22Rv1 (cell line): ENCODE data around the gene DENND5B.

Source experiments
- H3K27ac ChIP-seq: fragments of 450-650 bp; 2 replicates; pipeline ENCODE4 v1.5.1; 2017
- ZFX ChIP-seq: fragments of 450-650 bp; IDR thresholded peaks from 2 replicates; pipeline ENCODE4 v1.6.1; 2017; ENCODE audit warnings: antibody characterized with exemption, borderline replicate concordance
- TF ChIP-seq, protein P1 (sequence below): fragments of 450-650 bp; IDR thresholded peaks from 2 replicates; pipeline ENCODE4 v1.5.1; 2017; ENCODE audit warnings: mild to moderate bottlenecking

The DENND5B gene

DNA sequence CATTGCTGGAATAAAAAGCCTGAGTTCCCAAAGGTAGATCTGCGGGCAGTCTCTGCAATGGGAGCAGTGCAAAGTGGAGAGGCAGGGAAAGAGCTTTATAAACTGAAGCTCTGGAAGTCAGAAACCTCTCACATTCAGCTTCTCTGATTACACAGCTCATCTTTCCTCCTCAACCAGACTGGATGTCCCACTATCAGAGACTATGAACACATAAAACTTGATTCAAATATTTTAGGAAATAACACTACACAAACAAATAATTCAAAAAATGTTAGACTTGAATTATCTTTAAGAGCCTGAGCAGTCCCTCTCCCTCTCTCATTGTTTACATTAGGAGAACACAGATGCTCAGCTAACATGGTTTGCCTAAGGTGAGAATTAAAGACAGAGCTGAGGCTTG lies 72.9 kb downstream of the DENND5B start:
- TF ChIP-seq, protein P1, sequence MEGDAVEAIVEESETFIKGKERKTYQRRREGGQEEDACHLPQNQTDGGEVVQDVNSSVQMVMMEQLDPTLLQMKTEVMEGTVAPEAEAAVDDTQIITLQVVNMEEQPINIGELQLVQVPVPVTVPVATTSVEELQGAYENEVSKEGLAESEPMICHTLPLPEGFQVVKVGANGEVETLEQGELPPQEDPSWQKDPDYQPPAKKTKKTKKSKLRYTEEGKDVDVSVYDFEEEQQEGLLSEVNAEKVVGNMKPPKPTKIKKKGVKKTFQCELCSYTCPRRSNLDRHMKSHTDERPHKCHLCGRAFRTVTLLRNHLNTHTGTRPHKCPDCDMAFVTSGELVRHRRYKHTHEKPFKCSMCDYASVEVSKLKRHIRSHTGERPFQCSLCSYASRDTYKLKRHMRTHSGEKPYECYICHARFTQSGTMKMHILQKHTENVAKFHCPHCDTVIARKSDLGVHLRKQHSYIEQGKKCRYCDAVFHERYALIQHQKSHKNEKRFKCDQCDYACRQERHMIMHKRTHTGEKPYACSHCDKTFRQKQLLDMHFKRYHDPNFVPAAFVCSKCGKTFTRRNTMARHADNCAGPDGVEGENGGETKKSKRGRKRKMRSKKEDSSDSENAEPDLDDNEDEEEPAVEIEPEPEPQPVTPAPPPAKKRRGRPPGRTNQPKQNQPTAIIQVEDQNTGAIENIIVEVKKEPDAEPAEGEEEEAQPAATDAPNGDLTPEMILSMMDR, result no peak
- TF ChIP-seq ZFX, result no peak
- peak overlapping the region; percentile 29 for H3K27ac ChIP-seq

DNA sequence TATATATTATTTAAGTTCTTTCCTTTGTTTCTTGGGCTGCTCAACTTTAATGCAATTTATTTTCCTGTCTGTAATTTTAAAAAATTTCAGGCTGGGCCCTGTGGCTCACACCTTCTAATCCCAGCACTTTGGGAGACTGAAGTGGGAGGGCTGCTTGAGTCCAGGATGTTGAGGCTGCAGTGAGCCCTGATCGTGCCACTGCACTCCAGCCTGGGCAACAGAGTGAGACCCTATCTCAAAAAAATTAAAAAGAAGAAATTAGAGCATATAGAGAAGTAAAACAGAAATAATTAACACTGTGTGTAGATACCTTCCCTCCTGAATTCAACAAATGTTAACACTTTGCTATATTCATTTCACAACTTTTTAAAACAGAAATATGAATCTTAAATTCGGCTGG lies 74.2 kb downstream of the DENND5B start:
- TF ChIP-seq ZFX, result no peak
- TF ChIP-seq, protein P1, result no peak
- no peak overlapping the region for H3K27ac ChIP-seq

DNA sequence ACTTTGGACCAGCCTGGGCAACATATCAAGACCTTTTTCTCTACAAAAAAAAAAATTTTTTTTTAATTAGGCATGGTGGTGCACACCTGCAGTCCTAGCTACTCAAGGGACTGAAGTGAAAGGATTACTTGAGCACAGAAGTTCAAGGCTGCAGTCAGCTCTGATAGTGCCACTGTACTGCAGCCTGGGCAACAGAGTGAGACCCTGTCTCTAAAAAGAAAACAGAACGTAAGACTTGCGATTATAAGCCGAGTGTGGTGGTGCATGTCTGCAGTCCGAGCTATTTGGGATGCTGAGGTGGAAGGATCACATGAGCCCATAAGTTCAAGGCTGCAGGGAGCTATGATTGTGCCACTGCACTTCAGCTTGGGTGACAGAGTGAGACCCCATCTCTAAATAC lies 76.0 kb downstream of the DENND5B start:
- no peak overlapping the region for H3K27ac ChIP-seq
- no peak for TF ChIP-seq ZFX
- TF ChIP-seq, protein P1, result no peak

DNA sequence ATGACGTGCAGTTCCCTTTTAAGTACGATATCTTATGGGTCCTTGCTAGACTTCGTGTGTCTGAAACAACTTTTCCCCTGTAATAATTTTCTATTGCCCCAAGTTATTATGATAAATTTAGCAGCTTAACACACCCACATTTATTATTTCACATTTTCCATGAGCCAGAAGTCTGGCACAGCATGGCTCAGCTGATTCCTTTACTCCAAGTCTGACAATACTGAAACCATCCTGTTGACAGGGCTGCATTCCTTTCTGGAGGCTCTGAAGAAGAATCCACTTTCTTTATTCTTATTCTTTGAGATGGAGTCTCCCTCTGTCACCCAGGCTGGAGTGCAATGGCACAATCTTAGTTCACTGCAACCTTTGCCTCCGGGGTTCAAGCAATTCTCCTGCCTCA lies 80.9 kb downstream of the DENND5B start:
- H3K27ac ChIP-seq, result no peak overlapping the region
- TF ChIP-seq, protein P1, result no peak
- no peak for TF ChIP-seq ZFX

DNA sequence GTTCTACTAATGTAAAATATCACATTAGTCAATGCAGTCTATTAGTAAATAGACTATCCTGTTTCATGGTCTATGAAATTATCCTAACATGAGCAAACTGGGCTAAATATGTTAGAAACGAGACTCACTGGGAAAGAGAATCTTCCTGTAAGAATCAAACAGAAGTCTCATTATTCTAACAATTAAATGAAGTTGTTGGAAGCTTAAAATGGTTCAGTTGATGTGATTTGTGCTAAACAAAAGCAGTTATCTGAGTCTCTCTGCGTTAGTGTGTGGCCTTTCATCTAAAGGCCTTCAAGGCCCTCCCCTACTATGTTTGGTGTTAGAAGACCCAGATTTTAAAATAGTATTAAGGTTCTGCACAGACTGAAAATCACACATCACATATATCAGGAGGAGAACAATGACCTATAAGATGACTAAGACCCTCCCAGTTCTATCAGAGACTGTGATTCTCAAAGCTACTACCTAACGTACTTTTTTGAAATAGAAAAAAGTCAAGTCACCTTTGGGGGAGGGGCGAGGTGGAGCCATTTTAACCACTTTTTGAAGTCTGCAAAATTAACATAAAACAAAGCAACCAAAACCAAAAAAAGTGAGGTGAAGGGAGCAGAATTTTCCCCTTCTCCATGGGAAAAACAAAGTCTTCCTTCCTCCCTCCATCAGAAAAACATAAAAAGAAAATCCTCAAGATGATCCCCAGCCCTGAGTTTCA lies 82.3 kb downstream of the DENND5B start:
- H3K27ac ChIP-seq, result no peak overlapping the region
- TF ChIP-seq, protein P1, result no peak
- no peak for TF ChIP-seq ZFX

DNA sequence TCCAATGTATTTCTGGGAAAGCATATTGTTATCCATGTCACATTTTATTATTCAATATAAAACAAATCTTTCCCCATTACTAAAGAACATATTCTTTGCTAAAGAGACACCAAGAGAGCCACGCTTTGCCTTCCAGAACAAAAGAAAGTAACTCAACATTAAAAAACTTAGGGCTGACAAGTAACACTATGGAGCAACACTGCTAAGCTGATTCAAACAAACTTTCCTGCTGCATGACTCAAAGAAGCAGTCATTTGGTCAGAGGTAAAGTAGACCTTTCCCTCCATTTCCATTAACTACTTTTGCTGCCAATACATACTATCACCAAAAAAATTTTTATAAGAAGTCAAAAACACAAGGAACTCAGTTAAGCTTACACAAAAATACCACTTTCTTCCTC lies 83.0 kb downstream of the DENND5B start:
- H3K27ac ChIP-seq, result no peak overlapping the region
- TF ChIP-seq, protein P1, result no peak
- no peak for TF ChIP-seq ZFX

DNA sequence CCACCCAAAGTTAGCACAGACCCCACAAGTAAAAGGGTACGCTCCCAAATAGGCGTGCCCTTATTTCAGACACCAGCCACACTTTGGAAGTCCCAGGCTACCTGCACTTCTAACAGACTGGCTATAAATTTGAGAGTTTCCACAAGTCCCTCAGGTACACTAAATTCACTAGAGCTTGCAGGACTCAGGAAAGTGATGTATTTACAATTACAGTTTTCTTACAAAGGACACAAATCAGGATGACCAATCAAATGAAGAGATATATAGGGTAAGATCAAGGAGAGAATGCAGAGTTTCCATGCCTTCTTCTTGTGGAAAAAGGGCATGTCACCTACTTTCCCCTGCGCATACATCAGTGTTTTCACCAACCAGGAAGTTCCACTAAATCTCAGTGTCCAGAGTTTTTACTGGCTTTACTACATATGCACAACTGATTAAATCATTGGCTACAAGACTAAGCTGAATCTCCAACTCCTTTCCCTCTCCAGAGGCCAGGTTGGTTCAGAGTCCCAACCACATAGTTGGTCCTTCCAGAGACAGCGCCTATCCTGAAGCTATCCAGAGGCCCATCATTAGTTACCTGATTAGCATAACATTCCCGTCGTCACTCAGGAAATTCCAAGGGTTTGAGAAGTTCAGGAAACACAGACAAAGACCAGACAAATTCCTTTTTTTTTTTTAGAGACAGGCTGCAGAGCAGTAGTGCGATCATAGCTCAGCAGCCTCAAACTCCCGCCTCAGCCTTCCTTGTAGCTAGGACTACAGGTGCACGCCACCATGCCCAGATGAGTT lies 84.2 kb downstream of the DENND5B start:
- H3K27ac ChIP-seq, result no peak overlapping the region
- TF ChIP-seq ZFX, result no peak
- TF ChIP-seq, protein P1, result no peak
